OCI-LY3 (cell line): ENCODE data around the gene INKA2.

Experiments used
- H2AFZ ChIP-seq: fragments of 200-600, 300-600 bp; shearing (Covaris generic); 2 replicates; pipeline ENCODE4 v1.6.0; 2014; ENCODE audit warnings: antibody characterized with exemption, low read depth, low read length
- H3K27ac ChIP-seq: fragments of 200-600, 300-600 bp; sonication (generic); 2 replicates; pipeline ENCODE4 v1.5.1; 2014; ENCODE audit warnings: mild to moderate bottlenecking, low read length, moderate library complexity, mixed read lengths
- H3K27me3 ChIP-seq: fragments of 200-600, 300-600 bp; sonication (generic); 2 replicates; pipeline ENCODE4 v1.6.1; 2014; ENCODE audit warnings: low read depth, low read length, mixed read lengths
- H3K36me3 ChIP-seq: fragments of 200-600, 300-600 bp; sonication (generic); replicated peaks from 2 replicates; pipeline ENCODE3; 2014; ENCODE audit warnings: low read depth, low read length, mixed read lengths
- H3K4me1 ChIP-seq: fragments of 300-600, 200-600 bp; sonication (generic); 2 replicates; pipeline ENCODE4 v1.6.1; 2014; ENCODE audit warnings: low read length, mixed read lengths
- H3K4me2 ChIP-seq: fragments of 200-600, 300-600 bp; sonication (generic); 2 replicates; pipeline ENCODE4 v1.6.1; 2014; ENCODE audit warnings: low read length, mixed read lengths
- H3K4me3 ChIP-seq: fragments of 300-600, 200-600 bp; sonication (generic); 2 replicates; pipeline ENCODE4 v1.5.1; 2014; ENCODE audit warnings: antibody characterized with exemption, mild to moderate bottlenecking, low read length, moderate library complexity
- H3K79me2 ChIP-seq: fragments of 300-600, 200-600 bp; shearing (Covaris generic); 2 replicates; pipeline ENCODE4 v1.6.1; 2014; ENCODE audit warnings: mild to moderate bottlenecking, low read length, mixed read lengths
- H3K9ac ChIP-seq: fragments of 300-600, 200-600 bp; shearing (Covaris generic); 2 replicates; pipeline ENCODE4 v1.6.0; 2014; ENCODE audit warnings: mild to moderate bottlenecking, low read length, moderate library complexity
- H3K9me3 ChIP-seq: fragments of 200-600, 300-600 bp; shearing (Covaris generic); 2 replicates; pipeline ENCODE4 v1.6.1; 2014; ENCODE audit warnings: low read length, mixed read lengths; ENCODE audit not compliant: insufficient read depth
- H4K20me1 ChIP-seq: fragments of 200-600, 300-600 bp; sonication (generic); 2 replicates; pipeline ENCODE4 v1.6.1; 2016; ENCODE audit warnings: low read length, mixed read lengths; ENCODE audit not compliant: insufficient read depth
- EZH2phosphoT487 ChIP-seq: fragments of 200-600 bp; shearing (Covaris generic); IDR thresholded peaks from 2 replicates; pipeline ENCODE4 v1.6.1; 2018; ENCODE audit warnings: antibody characterized with exemption, mixed run types, low read depth
- TF ChIP-seq, protein P1 (sequence below): fragments of 200-600, 300-600 bp; sonication (generic); IDR thresholded peaks from 2 replicates; pipeline ENCODE4 v1.5.1; 2014; ENCODE audit warnings: antibody characterized with exemption, low read length, low read depth

The INKA2 gene

GRCh38 chr1:111739194-111739924 lies at the start of gene INKA2:
Gene INKA2 (minus strand): TSS chr1:111739395. CDS start chr1:111739242, 153 bp downstream.
- no peaks in the 10 kb centered on the region for H3K36me3 ChIP-seq
- no peaks in the 10 kb centered on the region for H3K27me3 ChIP-seq
- H4K20me1 ChIP-seq, result 0 out of 2 replicates have a peak, but pooled peaks cover 7% of the 10 kb centered on the region
- no peaks in the 10 kb centered on the region for H3K9me3 ChIP-seq
- peak within 1 kb of the TSS; percentile 90 for H3K9ac ChIP-seq
- H2AFZ ChIP-seq, result peak within 1 kb of the TSS; percentile 65
- H3K4me3 ChIP-seq, result peak within 1 kb of the TSS; percentile 98
- H3K4me2 ChIP-seq, result peak within 1 kb of the TSS; percentile 89
- H3K27ac ChIP-seq, result peak within 1 kb of the TSS; percentile 63
- 0 out of 2 replicates have a peak, but pooled peaks cover 3% of the 10 kb centered on the region for H3K79me2 ChIP-seq
- H3K4me1 ChIP-seq, result peaks cover 12% of the 10 kb centered on the region
- TF ChIP-seq, protein P1, sequence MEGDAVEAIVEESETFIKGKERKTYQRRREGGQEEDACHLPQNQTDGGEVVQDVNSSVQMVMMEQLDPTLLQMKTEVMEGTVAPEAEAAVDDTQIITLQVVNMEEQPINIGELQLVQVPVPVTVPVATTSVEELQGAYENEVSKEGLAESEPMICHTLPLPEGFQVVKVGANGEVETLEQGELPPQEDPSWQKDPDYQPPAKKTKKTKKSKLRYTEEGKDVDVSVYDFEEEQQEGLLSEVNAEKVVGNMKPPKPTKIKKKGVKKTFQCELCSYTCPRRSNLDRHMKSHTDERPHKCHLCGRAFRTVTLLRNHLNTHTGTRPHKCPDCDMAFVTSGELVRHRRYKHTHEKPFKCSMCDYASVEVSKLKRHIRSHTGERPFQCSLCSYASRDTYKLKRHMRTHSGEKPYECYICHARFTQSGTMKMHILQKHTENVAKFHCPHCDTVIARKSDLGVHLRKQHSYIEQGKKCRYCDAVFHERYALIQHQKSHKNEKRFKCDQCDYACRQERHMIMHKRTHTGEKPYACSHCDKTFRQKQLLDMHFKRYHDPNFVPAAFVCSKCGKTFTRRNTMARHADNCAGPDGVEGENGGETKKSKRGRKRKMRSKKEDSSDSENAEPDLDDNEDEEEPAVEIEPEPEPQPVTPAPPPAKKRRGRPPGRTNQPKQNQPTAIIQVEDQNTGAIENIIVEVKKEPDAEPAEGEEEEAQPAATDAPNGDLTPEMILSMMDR, result no peak
- TF ChIP-seq EZH2phosphoT487, result no peak

- Histone ChIP-seq H4K20me1 (no peaks in the 10 kb centered on the region), H2AFZ (no peak overlapping the region), H3K4me1 (no peaks in the 10 kb centered on the region), H3K27me3 (peaks cover 12% of the 10 kb centered on the region; the same call in 1 of the 2 replicates), H3K79me2 (no peaks in the 10 kb centered on the region), H3K9ac (no peak overlapping the region), H3K4me2 (no peak overlapping the region), H3K9me3 (no peaks in the 10 kb centered on the region), H3K4me3 (no peak overlapping the region), H3K36me3 (no peaks in the 10 kb centered on the region), H3K27ac (no peak overlapping the region)
- TF ChIP-seq, protein P1, result no peak
- TF ChIP-seq EZH2phosphoT487, result no peak
Observed at GRCh38 chr1:111786669-111787207, 47.5 kb upstream of the INKA2 start.

DNA sequence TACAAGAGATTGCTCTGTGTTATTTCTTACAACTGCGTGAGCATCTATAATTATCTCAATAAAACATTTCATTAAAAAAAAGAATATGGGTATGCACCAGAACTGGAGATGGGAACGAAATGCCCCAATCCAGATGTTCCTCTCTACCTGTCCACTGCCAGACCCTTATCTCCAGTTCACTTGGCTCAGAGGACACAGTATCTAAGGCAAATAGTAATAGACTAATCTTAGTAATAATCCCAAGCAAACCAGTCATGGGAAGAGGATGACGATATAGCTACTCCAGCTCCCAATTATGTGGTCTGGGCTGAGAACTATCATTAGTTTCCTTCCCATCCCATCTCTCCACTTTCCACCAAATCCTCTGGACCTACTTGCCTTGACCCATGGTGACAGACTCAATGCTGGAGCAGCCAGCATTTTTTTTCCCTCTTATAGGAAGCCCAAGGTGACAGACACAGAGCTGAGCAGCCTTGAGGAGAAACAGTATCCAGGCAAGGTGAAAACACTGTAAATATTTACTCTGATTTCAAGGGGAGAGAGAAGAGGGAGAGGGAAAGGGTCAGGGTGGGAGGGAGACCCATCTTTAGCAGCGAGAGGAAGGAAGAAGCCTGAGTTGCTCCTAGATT lies 45.2 kb upstream of the INKA2 start:
- TF ChIP-seq, protein P1, result no peak
- no peak for TF ChIP-seq EZH2phosphoT487
- Histone ChIP-seq H3K27me3 (0 out of 2 replicates have a peak, but pooled peaks cover under 1% of the 10 kb centered on the region), H3K36me3 (no peaks in the 10 kb centered on the region), H3K9ac (no peak overlapping the region), H3K4me2 (no peak overlapping the region), H2AFZ (no peak overlapping the region), H3K9me3 (no peaks in the 10 kb centered on the region), H3K4me3 (no peak overlapping the region), H4K20me1 (no peaks in the 10 kb centered on the region), H3K27ac (no peak overlapping the region), H3K4me1 (no peaks in the 10 kb centered on the region), H3K79me2 (no peaks in the 10 kb centered on the region)

- Histone ChIP-seq H3K36me3 (no peaks in the 10 kb centered on the region), H3K4me1 (no peaks in the 10 kb centered on the region), H3K27me3 (no peaks in the 10 kb centered on the region), H2AFZ (no peak overlapping the region), H3K27ac (no peak overlapping the region), H3K4me2 (no peak overlapping the region), H4K20me1 (no peaks in the 10 kb centered on the region), H3K9ac (no peak overlapping the region), H3K9me3 (no peaks in the 10 kb centered on the region), H3K4me3 (no peak overlapping the region), H3K79me2 (no peaks in the 10 kb centered on the region)
- no peak for TF ChIP-seq EZH2phosphoT487
- TF ChIP-seq, protein P1, result no peak
Observed at GRCh38 chr1:111779546-111779945, 40.4 kb upstream of the INKA2 start.
